Measurements from ENCODE around the gene NF2.

The NF2 gene

DNA sequence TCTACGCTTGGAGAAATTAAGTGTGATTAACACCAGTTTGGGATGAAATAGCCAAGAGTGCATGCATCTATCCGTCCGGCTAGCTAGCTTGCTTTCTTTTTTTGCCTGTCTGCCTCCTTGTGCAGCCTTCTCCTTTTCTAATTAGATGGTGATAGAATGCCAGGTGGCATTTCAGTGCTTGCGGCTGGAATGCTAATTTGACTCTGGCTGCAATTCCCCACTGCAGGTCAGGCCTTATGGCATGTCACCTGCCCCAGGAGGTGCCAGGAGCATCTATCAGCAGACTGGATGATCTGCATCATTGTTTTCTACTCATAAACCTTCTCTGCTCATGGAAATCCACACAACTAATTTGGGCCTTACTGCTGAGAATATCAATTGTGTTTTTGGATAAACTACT is 65.2 kb downstream of the NF2 start:
- DNase-seq (ENCODE audit: low spot score) (no peak), ATAC-seq (ENCODE audit: low read depth) (no peak)
- H3K4me3 ChIP-seq (ENCODE audit: severe bottlenecking) = no peak overlapping the region
- H3K36me3 ChIP-seq (ENCODE audit: low read depth) = peaks cover 82% of the 10 kb centered on the region
- H3K4me1 ChIP-seq (ENCODE audit: insufficient read depth, poor library complexity, severe bottlenecking) = no peaks in the 10 kb centered on the region
- no peaks in the 10 kb centered on the region for H3K27me3 ChIP-seq (ENCODE audit: insufficient read depth, poor library complexity, severe bottlenecking)
- TF ChIP-seq, protein P1, sequence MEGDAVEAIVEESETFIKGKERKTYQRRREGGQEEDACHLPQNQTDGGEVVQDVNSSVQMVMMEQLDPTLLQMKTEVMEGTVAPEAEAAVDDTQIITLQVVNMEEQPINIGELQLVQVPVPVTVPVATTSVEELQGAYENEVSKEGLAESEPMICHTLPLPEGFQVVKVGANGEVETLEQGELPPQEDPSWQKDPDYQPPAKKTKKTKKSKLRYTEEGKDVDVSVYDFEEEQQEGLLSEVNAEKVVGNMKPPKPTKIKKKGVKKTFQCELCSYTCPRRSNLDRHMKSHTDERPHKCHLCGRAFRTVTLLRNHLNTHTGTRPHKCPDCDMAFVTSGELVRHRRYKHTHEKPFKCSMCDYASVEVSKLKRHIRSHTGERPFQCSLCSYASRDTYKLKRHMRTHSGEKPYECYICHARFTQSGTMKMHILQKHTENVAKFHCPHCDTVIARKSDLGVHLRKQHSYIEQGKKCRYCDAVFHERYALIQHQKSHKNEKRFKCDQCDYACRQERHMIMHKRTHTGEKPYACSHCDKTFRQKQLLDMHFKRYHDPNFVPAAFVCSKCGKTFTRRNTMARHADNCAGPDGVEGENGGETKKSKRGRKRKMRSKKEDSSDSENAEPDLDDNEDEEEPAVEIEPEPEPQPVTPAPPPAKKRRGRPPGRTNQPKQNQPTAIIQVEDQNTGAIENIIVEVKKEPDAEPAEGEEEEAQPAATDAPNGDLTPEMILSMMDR (IDR thresholded peaks at IDR 0.05; ENCODE audit: poor library complexity, severe bottlenecking) = no peak
- no peak overlapping the region for H3K27ac ChIP-seq (ENCODE audit: poor library complexity, severe bottlenecking)
- H3K9me3 ChIP-seq (ENCODE audit: severe bottlenecking) = no peaks in the 10 kb centered on the region

- Histone ChIP-seq H3K36me3 (ENCODE audit: low read depth) (peaks cover 89% of the 10 kb centered on the region), H3K9me3 (ENCODE audit: severe bottlenecking) (no peaks in the 10 kb centered on the region), H3K27me3 (ENCODE audit: insufficient read depth, poor library complexity, severe bottlenecking) (no peaks in the 10 kb centered on the region), H3K4me1 (ENCODE audit: insufficient read depth, poor library complexity, severe bottlenecking) (no peaks in the 10 kb centered on the region), H3K4me3 (ENCODE audit: severe bottlenecking) (no peak overlapping the region), H3K27ac (ENCODE audit: poor library complexity, severe bottlenecking) (no peak overlapping the region)
- ATAC-seq (ENCODE audit: low read depth) (no peak), DNase-seq (ENCODE audit: low spot score) (no peak)
- TF ChIP-seq, protein P1 (IDR thresholded peaks at IDR 0.05; ENCODE audit: poor library complexity, severe bottlenecking) = no peak
Observed at GRCh38 chr22:29670626-29671025, 67.2 kb downstream of the NF2 start.

DNA sequence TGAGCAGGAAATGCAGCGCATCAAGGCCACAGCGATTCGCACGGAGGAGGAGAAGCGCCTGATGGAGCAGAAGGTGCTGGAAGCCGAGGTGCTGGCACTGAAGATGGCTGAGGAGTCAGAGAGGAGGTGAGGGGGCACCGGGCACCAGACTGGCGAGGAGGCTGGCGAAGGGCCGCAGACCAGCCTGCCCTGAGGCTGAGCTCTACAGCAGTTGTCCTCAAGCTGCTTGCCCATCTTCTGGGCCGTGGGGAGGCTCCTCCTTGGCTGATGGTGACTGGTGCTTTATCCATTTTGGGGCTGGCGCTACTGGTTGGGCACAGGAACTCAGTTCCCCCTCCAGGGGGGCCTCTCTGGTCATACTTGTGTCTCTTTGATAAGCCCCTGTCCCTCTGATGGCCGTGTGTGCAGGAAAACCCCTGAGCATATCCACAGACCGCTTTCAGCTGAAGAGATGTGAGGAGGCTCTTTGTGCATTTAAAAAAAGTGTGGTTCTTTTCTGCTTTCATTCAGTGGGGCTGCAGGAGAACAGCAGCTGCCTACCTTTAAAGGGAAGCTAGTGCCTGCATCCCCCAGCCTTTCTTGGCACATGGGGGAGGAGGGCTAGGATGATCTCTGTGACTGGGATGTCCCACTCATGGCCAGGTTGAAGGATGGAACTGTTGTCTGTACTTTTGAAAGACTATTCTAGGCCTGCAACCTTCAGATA is 70.1 kb downstream of the NF2 start:
- DNase-seq (ENCODE audit: low spot score) (no peak), ATAC-seq (ENCODE audit: low read depth) (no peak)
- H3K9me3 ChIP-seq (ENCODE audit: severe bottlenecking) = no peaks in the 10 kb centered on the region
- H3K27ac ChIP-seq (ENCODE audit: poor library complexity, severe bottlenecking) = no peak overlapping the region
- TF ChIP-seq, protein P1 (IDR thresholded peaks at IDR 0.05; ENCODE audit: poor library complexity, severe bottlenecking) = no peak
- H3K4me3 ChIP-seq (ENCODE audit: severe bottlenecking) = no peak overlapping the region
- H3K36me3 ChIP-seq (ENCODE audit: low read depth) = peaks cover 80% of the 10 kb centered on the region
- no peaks in the 10 kb centered on the region for H3K4me1 ChIP-seq (ENCODE audit: insufficient read depth, poor library complexity, severe bottlenecking)
- H3K27me3 ChIP-seq (ENCODE audit: insufficient read depth, poor library complexity, severe bottlenecking) = no peaks in the 10 kb centered on the region

DNA sequence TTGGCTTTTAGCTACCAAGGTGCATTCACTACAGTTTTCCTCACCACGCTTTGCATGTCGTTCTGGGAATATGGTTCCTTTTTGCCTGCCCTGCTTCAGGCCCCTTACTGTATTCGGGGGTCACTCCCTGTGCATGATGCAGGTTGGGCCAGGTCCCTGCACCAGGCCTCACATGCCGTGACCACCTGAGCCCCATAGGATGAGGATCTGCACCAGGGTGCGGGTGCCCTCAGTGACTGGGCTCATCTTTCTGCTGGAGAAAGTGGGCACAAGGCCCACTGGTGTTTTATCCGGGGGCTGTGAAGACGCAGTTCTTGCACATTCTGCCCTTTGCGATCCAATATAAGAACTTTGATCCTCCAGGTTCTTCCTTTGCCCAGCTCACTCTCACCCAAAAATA is 70.7 kb downstream of the NF2 start:
- no peak overlapping the region for H3K4me3 ChIP-seq (ENCODE audit: severe bottlenecking)
- no peak overlapping the region for H3K27ac ChIP-seq (ENCODE audit: poor library complexity, severe bottlenecking)
- no peak for ATAC-seq (ENCODE audit: low read depth)
- no peaks in the 10 kb centered on the region for H3K9me3 ChIP-seq (ENCODE audit: severe bottlenecking)
- TF ChIP-seq, protein P1 (IDR thresholded peaks at IDR 0.05; ENCODE audit: poor library complexity, severe bottlenecking) = no peak
- no peak for DNase-seq (ENCODE audit: low spot score)
- no peaks in the 10 kb centered on the region for H3K4me1 ChIP-seq (ENCODE audit: insufficient read depth, poor library complexity, severe bottlenecking)
- peaks cover 80% of the 10 kb centered on the region for H3K36me3 ChIP-seq (ENCODE audit: low read depth)
- no peaks in the 10 kb centered on the region for H3K27me3 ChIP-seq (ENCODE audit: insufficient read depth, poor library complexity, severe bottlenecking)

- H3K36me3 ChIP-seq (ENCODE audit: low read depth) = peaks cover 73% of the 10 kb centered on the region
- no peaks in the 10 kb centered on the region for H3K27me3 ChIP-seq (ENCODE audit: insufficient read depth, poor library complexity, severe bottlenecking)
- TF ChIP-seq, protein P1 (IDR thresholded peaks at IDR 0.05; ENCODE audit: poor library complexity, severe bottlenecking) = no peak
- H3K4me3 ChIP-seq (ENCODE audit: severe bottlenecking) = no peak overlapping the region
- no peak for ATAC-seq (ENCODE audit: low read depth)
- DNase-seq (ENCODE audit: low spot score) = no peak
- no peaks in the 10 kb centered on the region for H3K9me3 ChIP-seq (ENCODE audit: severe bottlenecking)
- H3K4me1 ChIP-seq (ENCODE audit: insufficient read depth, poor library complexity, severe bottlenecking) = no peaks in the 10 kb centered on the region
- H3K27ac ChIP-seq (ENCODE audit: poor library complexity, severe bottlenecking) = no peak overlapping the region
Observed at GRCh38 chr22:29679316-29679715, 75.9 kb downstream of the NF2 start.
